ENCODE data around the gene INPP5K.

INPP5K gene

GRCh38 chr17:1519678-1520077 is 3.3 kb upstream of the INPP5K start:
- TF ChIP-seq EZH2phosphoT487 (IDR thresholded peaks at IDR 0.05; ENCODE audit: low read length) (no peak), CTCF (IDR thresholded peaks at IDR 0.05; ENCODE audit: low read length) (no peak), EZH2 (optimal IDR thresholded peaks at IDR 0.05; ENCODE audit: low read depth, low read length) (no peak)
- no peaks in the 10 kb centered on the region for H4K20me1 ChIP-seq (ENCODE audit: insufficient read depth, low read length)
- H2AFZ ChIP-seq (ENCODE audit: low read length), result no peak overlapping the region
- no peak for DNase-seq
- H3K9me3 ChIP-seq (replicated peaks; ENCODE audit: insufficient read depth, low read length), result no peaks in the 10 kb centered on the region
- no peaks in the 10 kb centered on the region for H3K27me3 ChIP-seq (replicated peaks; ENCODE audit: insufficient read depth, low read length)
- peaks cover 15% of the 10 kb centered on the region for H3F3A ChIP-seq (ENCODE audit: insufficient read depth, low read length)
- no peak overlapping the region for H3K4me3 ChIP-seq (ENCODE audit: low read length)
- H3K4me2 ChIP-seq (ENCODE audit: low read depth, low read length), result no peak overlapping the region
- no peaks in the 10 kb centered on the region for H3K9me2 ChIP-seq (replicated peaks; ENCODE audit: insufficient read depth, low read length)
- peaks cover 6% of the 10 kb centered on the region for H3K4me1 ChIP-seq (ENCODE audit: low read length)
- H3K9ac ChIP-seq (ENCODE audit: low read length), result no peak overlapping the region
- no peaks in the 10 kb centered on the region for H3K36me3 ChIP-seq (replicated peaks; ENCODE audit: insufficient read depth, low read length)
- H3K79me2 ChIP-seq (ENCODE audit: low read length), result peaks cover 27% of the 10 kb centered on the region
- H3K27ac ChIP-seq (ENCODE audit: low read length), result no peak overlapping the region

- Histone ChIP-seq H3K27ac (ENCODE audit: low read length) (no peak overlapping the region), H3F3A (ENCODE audit: insufficient read depth, low read length) (peaks cover 15% of the 10 kb centered on the region), H4K20me1 (ENCODE audit: insufficient read depth, low read length) (no peaks in the 10 kb centered on the region), H3K4me3 (ENCODE audit: low read length) (no peak overlapping the region), H2AFZ (ENCODE audit: low read length) (no peak overlapping the region), H3K27me3 (replicated peaks; ENCODE audit: insufficient read depth, low read length) (no peaks in the 10 kb centered on the region), H3K79me2 (ENCODE audit: low read length) (peaks cover 32% of the 10 kb centered on the region), H3K4me2 (ENCODE audit: low read depth, low read length) (no peak overlapping the region), H3K4me1 (ENCODE audit: low read length) (peaks cover 6% of the 10 kb centered on the region), H3K9me3 (replicated peaks; ENCODE audit: insufficient read depth, low read length) (no peaks in the 10 kb centered on the region), H3K36me3 (replicated peaks; ENCODE audit: insufficient read depth, low read length) (no peaks in the 10 kb centered on the region), H3K9ac (ENCODE audit: low read length) (no peak overlapping the region), H3K9me2 (replicated peaks; ENCODE audit: insufficient read depth, low read length) (no peaks in the 10 kb centered on the region)
- TF ChIP-seq EZH2phosphoT487 (IDR thresholded peaks at IDR 0.05; ENCODE audit: low read length) (no peak), CTCF (IDR thresholded peaks at IDR 0.05; ENCODE audit: low read length) (no peak), EZH2 (optimal IDR thresholded peaks at IDR 0.05; ENCODE audit: low read depth, low read length) (no peak)
- no peak for DNase-seq
Observed at GRCh38 chr17:1518410-1518809, 2.0 kb upstream of the INPP5K start.

GRCh38 chr17:1515640-1516387 is 598 bp downstream of the INPP5K start:
- DNase-seq, result peak; percentile 86
- peak overlapping the region; percentile 87 for H3K4me2 ChIP-seq (ENCODE audit: low read depth, low read length)
- H3K9ac ChIP-seq (ENCODE audit: low read length), result peak overlapping the region; percentile 78
- TF ChIP-seq EZH2phosphoT487 (IDR thresholded peaks at IDR 0.05; ENCODE audit: low read length) (no peak), CTCF (IDR thresholded peaks at IDR 0.05; ENCODE audit: low read length) (peak; percentile 67)
- peaks cover 32% of the 10 kb centered on the region for H3K79me2 ChIP-seq (ENCODE audit: low read length)
- no peaks in the 10 kb centered on the region for H3K27me3 ChIP-seq (replicated peaks; ENCODE audit: insufficient read depth, low read length)
- peak overlapping the region; percentile 92 for H3K4me3 ChIP-seq (ENCODE audit: low read length)
- no peaks in the 10 kb centered on the region for H3K9me3 ChIP-seq (replicated peaks; ENCODE audit: insufficient read depth, low read length)
- H3F3A ChIP-seq (ENCODE audit: insufficient read depth, low read length), result peaks cover 15% of the 10 kb centered on the region
- H3K9me2 ChIP-seq (replicated peaks; ENCODE audit: insufficient read depth, low read length), result no peaks in the 10 kb centered on the region
- peaks cover 6% of the 10 kb centered on the region for H3K4me1 ChIP-seq (ENCODE audit: low read length)
- peak overlapping the region; percentile 54; the same call in 1 of the 2 replicates for H3K27ac ChIP-seq (ENCODE audit: low read length)
- H4K20me1 ChIP-seq (ENCODE audit: insufficient read depth, low read length), result no peaks in the 10 kb centered on the region
- no peaks in the 10 kb centered on the region for H3K36me3 ChIP-seq (replicated peaks; ENCODE audit: insufficient read depth, low read length)
- peak overlapping the region; percentile 86 for H2AFZ ChIP-seq (ENCODE audit: low read length)

Data from MM.1S (cell line).